GM21619 (cell line): Measurements from ENCODE around the gene MACROD1.

Experiments used
- ATAC-seq: cut with Tn5 transposase; IDR thresholded peaks from one replicate; pipeline ENCODE4 v1.9.1; 2021; ENCODE audit not compliant: unreplicated experiment

Gene MACROD1

GRCh38 chr11:64152841-64153691 lies 12.8 kb downstream of the MACROD1 start:
- peak; percentile 70 for ATAC-seq

DNA sequence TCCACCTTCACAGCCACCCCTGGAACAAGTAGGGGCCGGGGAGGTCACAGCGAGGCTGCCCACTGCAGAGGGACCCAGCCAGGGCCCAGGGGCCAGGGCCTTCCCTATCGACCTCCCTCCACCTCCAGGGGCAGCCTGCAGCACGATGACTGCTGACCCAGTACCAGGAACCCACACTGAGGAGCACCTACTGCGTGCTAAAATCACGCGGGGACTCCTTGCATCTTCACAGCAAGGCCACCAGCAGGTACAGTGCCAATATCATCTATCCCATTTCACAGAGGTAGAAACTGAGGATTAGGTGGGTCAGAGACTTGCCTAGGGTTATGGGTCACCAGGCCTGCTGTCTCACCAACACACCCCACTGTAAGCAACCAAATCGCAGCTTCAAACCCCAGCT lies 14.6 kb downstream of the MACROD1 start:
- no peak for ATAC-seq

DNA sequence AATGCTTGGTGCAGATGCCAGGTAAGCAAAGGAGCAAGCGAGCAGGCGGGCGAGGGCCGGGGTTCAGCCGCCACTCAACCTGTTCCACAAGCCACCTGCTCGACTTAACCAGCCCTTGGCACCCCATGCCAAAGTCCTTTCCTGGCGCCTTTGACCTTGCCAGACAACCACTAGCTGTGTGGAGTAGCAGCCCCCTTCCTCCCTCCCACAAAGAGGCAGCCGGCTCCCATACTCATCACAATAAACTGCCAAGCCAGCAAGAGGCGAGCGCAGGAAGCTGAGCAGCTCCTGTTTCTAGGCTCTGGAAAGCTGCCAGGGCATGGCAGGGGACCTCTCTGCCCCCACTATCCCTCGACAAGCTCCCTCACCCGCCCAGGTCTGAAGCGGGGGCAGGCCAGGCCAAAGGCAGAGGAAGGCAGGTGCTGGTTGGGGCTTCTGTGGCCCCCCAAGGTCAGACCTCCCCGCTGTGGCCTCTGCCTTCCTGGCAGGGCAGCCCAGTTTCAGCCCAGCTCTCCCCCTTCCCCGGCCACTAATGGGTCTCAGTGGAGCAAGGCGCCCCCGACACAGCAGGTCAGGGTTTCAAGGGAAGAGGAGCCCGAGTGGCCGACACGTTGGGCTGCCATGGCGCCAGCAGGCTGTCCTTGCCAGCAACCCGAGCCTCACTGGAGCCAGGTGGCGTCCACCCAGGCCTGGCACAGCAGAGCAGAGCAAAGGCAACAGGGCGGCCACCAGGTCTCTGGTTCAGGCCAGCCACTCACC lies 15.3 kb downstream of the MACROD1 start:
- ATAC-seq = no peak

DNA sequence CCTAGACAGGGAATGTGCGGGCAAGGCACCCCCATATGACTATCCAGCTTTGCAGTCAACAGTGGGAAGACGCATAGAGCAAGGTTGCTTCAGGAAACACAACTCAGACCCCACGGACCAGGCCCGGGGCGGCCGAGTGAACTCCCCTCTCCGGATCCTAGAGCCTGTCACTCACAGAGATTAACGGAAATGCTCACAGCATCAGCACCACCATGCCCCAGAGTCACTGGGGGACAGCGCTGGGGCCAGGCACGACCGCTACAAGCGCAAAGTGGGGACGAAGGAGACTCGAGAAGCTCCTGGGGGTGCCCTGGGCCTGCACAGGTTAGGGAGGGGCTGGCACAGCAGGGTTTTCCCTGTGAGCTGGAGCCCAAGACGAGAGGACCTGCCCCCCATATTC lies 15.9 kb downstream of the MACROD1 start:
- ATAC-seq = no peak

DNA sequence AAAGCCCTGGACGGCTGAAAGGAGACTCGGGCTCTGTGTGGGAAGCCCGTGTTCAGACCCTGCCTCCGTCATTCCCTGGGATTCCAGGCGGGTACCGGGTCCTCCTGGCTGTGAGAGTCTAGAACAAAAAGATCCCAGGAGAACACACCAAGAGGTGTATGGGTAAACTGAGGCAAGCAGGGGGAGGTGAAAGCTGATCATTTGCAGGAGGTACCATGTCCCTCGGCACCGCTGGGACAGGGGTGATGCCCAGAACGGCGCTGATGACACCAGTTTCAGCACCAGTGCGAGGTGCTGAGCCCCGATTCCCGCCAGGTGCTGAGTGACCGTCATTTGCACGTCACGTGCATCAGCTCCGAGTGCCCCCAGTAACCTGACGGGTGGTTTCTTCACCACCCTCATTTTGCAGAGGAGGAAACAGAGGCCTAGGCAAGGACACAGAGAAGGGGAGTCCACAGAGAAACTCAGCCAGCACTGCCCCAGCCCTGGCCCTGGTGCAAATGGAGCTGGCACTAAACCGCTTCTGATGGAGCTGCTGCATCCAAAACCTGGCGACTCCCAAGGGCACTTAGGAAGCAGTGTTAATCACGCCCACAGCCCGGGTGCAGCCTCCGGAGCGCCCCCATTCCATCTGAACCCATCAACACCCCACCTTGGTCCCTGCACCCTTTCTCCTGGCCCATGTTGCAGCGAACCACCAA lies 16.8 kb downstream of the MACROD1 start:
- ATAC-seq = no peak

- no peak for ATAC-seq
Observed at GRCh38 chr11:64148226-64148916, 17.5 kb downstream of the MACROD1 start.

DNA sequence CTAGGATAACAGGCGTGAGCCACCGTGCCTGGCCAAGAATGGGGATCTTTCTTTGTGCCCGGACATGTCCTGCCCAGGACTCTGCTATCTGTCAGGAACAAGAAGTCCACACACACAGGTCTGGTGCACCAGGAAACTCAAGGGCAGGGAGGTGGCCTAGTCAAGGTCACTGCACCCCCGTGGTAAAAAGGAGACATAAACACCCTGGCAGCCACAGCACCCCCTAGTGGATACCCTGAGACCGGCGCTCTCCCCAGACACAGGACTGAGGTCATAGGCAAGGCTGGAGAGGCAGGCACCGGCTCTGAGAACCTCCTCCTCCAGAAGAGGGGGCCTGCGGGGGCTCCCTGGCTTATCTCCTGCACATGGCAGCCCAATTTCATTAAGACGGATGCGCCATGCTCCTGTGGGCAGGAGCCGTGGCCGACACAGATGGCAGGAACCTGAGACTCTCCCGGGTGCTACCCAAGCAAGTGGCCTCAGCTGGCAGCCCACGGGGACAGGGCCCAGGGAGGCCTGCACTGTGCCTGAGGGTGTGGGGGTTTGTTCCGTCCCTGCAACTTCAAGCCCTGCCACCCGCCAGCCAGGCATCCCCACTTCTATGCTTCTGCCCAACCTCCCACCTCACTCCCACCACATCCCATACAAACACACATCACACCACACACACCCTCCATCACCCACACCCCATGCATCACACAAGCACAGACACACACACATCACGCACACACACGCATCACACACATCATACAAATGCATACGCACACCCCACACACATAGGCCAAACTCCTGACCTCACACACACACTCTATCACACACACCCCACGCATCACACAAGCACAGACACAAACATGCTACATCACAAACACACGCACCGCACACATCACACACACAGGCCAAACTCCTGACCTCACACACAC lies 19.6 kb downstream of the MACROD1 start:
- ATAC-seq = no peak

GRCh38 chr11:64144587-64145472 lies 21.1 kb downstream of the MACROD1 start:
- no peak for ATAC-seq

GRCh38 chr11:64141081-64141783 lies 24.7 kb downstream of the MACROD1 start:
- no peak for ATAC-seq

DNA sequence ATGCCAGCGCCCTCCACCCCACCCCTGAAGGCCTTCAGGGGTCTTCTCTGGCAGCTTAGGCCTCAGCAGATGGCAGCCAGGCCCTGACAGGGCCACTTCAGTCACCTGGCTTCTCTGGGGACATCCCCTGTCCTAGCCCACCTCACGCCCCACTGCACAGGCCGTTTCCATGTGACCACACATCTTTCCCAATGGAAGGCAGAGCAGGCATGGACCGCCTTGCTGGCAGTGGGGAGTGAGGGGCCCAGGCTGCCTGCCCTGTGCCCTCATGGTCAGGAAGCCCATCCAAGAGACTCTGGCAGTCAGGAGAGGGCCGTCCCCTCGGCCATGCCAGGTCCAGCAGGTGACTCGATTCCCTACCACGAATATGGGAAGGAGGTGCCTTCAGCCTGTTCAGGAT lies 25.8 kb downstream of the MACROD1 start:
- ATAC-seq = no peak

DNA sequence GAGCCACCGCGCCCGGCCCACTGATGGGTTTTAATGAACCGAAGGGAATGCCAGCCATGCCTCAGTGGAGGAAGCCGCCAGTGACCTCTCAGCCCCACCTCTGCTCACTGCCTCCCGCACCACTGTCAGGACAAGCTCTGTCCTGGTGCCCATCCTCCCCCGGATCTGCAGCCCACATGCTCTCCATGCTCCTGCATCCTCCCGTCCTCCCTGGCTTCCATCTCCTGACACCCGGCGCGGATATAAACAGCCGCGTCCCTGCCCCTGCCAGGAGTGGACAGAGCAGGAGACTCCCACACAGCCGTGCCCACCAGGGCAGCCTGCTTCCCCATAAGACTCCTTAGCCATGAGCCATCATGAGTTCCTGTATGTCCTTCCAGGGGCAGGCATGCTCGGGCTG lies 26.9 kb downstream of the MACROD1 start:
- ATAC-seq = no peak

DNA sequence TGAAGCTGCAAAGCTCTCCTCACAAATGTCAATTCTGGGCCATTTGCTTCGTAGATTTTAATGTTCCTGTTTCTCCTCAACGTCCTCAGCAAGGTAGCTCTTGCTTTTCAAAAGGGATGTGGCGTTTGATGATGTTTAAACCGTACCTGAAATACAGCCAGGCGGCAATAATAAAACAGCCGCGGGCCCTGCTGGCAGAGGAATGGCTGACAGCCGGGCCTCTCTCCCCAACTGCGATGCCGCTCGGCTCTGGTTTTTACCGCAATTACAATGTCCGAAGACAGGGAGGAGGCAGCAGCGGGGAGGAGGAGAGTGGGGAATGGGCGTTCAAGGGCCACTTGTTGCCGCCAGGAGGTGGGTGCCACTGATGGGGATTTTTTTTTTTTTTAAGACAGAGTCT lies 27.5 kb downstream of the MACROD1 start:
- ATAC-seq = no peak

DNA sequence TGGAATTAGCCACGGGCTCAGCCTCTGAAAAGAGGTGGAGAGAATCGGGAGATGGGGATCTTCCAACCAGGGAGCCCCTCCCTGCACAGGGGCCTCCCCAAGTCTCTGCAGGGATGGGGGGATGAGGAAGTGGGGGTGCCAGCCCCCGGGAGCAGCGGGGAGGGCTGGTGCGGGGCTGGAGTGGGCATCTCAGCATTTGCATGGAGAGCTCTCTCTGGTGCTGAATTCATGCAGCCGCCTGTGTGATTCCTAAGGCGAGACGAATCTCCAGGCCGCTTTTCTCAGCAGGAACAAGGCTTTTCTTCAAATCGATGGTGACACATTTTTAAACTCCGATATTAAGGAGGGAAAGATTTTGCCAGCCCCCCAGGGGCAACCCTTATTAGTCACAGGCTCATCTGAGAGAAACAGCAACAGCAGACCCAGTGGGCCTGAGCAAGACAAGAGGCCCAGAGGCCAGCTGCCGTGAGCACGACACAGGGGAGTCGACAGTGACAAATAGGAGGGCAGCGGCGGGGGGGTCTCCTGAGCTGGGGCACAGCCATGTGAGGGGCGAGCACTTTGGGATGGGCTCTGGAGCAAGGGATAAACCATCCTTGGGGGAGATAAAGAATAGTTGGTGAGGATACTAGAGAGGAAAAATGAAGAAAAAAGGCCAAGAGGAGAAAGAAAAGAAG lies 29.0 kb downstream of the MACROD1 start:
- ATAC-seq = no peak

DNA sequence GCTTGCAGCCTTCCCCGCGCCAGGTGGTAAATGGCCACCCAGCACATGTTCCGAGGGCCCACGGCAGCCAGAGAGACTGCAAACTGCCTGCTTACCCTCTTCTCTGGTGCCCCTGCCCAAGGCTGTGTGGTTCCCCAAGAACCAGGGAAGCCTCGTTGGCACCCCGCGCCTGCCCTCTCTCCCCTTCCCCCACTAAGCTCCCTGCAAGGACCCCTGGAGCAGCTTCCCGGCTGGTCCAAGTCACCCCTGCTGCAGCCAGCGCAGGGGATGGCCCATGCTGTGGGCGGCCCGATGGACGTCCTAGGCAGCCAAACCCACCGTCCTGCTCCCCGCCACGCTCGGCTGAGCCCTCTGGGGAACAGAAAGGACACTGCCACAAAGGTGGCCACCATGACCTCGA lies 30.2 kb downstream of the MACROD1 start:
- ATAC-seq = no peak

DNA sequence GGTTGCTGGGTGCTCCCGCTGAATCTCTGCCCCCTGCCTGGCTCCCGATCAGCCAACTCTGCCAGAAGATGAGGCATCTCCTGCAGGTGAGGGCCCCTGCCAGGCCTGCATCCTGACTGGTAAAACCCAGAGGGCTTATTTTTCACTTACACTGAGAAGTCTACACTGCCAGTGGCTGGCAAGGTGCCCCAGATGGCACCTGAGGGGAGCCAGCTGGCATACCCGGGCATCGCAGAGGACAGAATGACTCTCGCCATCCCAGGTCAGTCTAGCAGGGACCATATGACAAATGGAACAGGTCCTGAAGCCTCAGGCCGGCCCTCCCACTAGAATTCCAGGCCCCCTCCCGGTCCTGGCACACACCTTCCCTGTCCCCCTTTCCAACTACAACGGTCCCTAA lies 30.9 kb downstream of the MACROD1 start:
- no peak for ATAC-seq

GRCh38 chr11:64132982-64133705 lies 32.8 kb downstream of the MACROD1 start:
- no peak for ATAC-seq

DNA sequence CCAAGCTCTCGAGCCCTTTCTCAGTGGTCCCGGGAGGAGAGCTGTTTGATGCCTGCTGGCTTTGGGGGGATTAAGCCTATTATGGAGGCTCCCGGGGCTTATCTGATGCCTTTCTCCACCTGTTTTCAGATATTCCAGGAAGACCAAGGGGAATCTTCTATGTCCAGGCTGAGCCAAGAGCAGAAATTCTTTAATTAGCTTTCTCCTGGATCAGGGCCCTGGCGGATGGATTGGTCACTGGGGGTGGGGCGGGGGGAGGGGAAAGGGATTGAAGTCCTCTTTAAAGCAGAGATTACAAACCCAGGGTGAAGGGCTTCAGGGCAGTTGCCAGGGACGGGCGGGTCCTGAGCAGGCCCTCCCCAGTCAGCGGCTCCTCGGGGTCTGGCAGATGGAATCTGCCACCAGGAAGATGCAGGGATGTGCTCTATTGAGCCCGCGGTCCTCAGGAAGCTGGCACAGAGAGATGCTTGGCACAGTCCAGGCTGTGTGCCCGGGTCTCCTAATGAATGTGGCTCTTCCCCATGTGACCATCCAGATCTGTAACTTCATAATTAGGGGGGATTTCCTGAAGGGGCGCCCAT lies 33.6 kb downstream of the MACROD1 start:
- ATAC-seq = no peak
